Measurements from ENCODE around the gene DCC.

DNA sequence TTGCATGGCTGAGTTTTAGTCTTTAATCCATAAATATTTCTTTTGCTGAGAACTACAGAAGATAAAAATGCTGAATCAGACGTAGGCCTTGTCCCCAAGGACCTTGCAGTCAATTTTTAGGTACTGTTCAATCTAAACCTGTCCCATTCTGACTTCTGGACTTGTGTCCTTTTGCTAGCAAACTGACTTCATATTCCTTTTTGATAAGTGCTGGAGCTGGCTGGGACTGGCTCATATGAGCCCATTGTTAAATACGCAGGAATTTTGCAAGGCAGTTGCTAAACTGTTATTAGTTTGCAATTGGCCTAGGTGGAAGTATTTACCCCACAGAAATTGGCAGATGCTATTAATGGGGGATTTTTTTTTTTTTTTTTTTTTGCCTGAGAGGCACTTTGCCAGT, 941.4 kb downstream of the DCC start:
- TF ChIP-seq, protein P1, sequence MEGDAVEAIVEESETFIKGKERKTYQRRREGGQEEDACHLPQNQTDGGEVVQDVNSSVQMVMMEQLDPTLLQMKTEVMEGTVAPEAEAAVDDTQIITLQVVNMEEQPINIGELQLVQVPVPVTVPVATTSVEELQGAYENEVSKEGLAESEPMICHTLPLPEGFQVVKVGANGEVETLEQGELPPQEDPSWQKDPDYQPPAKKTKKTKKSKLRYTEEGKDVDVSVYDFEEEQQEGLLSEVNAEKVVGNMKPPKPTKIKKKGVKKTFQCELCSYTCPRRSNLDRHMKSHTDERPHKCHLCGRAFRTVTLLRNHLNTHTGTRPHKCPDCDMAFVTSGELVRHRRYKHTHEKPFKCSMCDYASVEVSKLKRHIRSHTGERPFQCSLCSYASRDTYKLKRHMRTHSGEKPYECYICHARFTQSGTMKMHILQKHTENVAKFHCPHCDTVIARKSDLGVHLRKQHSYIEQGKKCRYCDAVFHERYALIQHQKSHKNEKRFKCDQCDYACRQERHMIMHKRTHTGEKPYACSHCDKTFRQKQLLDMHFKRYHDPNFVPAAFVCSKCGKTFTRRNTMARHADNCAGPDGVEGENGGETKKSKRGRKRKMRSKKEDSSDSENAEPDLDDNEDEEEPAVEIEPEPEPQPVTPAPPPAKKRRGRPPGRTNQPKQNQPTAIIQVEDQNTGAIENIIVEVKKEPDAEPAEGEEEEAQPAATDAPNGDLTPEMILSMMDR (conservative IDR thresholded peaks at IDR 0.05; ENCODE audit: low read length), result no peak
- no peak for TF ChIP-seq EZH2phosphoT487 (IDR thresholded peaks at IDR 0.05; ENCODE audit: borderline replicate concordance)

All from Loucy (cell line).